Skeletal muscle satellite cell (primary cell): ENCODE measurements around the gene MAGEA8.
"Not testable (repeated sequence)": the region's sequence is repeated elsewhere in the genome, so short reads cannot be mapped to it uniquely, and the experiment has no call there.

Experiments used
- H3K27me3 ChIP-seq: 2 replicates; pipeline ENCODE4 v1.7.0; 2013; ENCODE audit warnings: low read length; ENCODE audit not compliant: control insufficient read depth, insufficient read depth
- H3K36me3 ChIP-seq: 2 replicates; pipeline ENCODE4 v1.7.0; 2013; ENCODE audit warnings: mild to moderate bottlenecking, control low read depth, low read length; ENCODE audit not compliant: insufficient read depth
- H3K4me1 ChIP-seq: 2 replicates; pipeline ENCODE4 v1.7.0; 2013; ENCODE audit warnings: low read length; ENCODE audit not compliant: control insufficient read depth, insufficient read depth
- H3K4me2 ChIP-seq: 2 replicates; pipeline ENCODE4 v1.7.0; 2013; ENCODE audit warnings: mild to moderate bottlenecking, low read length
- H3K4me3 ChIP-seq: 2 replicates; pipeline ENCODE4 v1.7.0; 2013; ENCODE audit warnings: low read length
- H3K9ac ChIP-seq: 2 replicates; pipeline ENCODE4 v1.7.0; 2013; ENCODE audit warnings: mild to moderate bottlenecking, low read depth, low read length, moderate library complexity
- H3K9me3 ChIP-seq: replicated peaks from 2 replicates; pipeline ENCODE4 v1.7.0; 2013; ENCODE audit warnings: mild to moderate bottlenecking, control low read depth, low read length

MAGEA8 gene

DNA sequence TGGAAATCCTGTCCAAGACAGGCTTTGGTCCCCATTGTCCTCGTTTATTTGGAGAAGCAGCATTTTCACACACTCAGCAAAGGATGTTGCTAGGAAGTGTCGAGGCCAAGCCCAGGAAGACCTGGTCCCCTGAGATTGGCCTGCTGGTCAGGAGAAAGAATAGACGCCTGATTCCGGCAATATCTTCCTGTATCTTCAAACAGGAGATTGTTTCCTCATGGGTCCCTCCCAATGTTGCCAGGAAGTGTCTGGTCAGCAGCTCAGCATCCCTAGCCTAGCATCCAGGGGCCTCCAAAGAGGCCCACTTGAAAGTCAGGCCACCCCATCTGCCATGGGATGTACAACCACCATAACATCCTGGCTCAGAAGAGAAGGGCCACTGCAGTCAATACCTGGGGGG is 50.4 kb downstream of the MAGEA8 start:
- not testable (repeated sequence) for H3K27me3 ChIP-seq, H3K4me2 ChIP-seq, H3K36me3 ChIP-seq, H3K4me3 ChIP-seq, H3K4me1 ChIP-seq, H3K9me3 ChIP-seq, H3K9ac ChIP-seq

DNA sequence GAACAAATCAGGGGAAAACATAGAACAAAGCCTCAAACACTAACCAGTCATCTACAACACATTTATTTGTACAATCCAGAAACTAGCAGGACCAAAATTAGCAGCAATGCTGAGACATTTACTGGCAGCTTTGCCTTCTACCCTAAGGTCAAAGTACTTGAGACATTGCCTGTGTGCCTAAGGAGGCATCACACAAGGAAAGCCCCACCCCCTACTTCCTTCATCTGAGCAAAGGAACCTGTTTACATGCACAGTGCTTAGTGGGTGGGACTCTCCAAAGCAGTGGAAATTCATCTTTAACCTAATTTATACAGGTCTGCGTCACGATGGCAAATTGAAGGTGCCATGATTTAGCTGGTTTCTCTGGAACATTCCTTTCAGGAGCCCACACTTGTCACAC is 51.2 kb downstream of the MAGEA8 start:
- not testable (repeated sequence) for H3K9me3 ChIP-seq, H3K4me3 ChIP-seq, H3K4me1 ChIP-seq, H3K27me3 ChIP-seq, H3K36me3 ChIP-seq, H3K4me2 ChIP-seq, H3K9ac ChIP-seq

DNA sequence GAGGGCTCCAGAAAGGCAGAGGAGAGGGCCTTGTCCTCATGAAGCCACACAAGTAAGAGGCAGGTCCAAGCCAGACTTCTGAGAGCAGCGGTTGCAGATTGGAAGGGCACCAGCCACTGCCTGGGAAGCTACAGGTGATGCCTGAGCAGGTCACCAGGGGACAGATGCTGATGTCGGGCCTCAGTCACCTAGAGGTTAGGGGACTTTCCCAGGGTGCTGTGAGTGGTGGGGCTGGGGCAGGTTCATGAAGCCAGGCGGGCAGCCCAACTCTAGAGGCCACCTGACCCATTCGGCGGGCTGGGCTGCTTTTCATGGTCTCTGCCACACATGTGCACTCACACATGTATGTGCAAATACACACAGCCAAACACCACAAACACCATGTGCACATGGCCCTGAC is 52.0 kb downstream of the MAGEA8 start:
- not testable (repeated sequence) for H3K36me3 ChIP-seq

DNA sequence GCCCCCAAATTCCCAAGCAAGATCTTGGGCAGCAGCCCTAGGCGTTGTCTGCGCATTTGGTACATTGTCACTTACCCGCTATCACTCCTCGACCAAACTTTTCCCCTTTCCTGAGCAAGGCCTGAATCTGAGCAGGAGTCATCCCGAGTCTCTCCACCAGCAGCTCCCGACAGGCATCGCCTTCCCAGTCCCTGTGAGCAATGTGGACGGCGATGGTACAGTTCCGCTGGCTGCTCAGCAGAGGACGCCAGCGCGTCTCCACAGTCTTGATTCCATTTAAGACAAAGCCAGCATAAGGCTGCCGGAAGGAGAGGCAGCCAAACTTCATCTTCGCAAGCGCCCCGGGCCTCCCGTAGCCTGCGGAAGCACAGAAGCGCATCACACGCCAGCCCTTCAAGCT is 52.6 kb downstream of the MAGEA8 start:
- not testable (repeated sequence) for H3K9ac ChIP-seq, H3K9me3 ChIP-seq, H3K27me3 ChIP-seq, H3K36me3 ChIP-seq, H3K4me1 ChIP-seq, H3K4me3 ChIP-seq, H3K4me2 ChIP-seq

More for the DNA sequence above, 52.0 kb downstream of the MAGEA8 start:
- not testable (repeated sequence) for H3K4me3 ChIP-seq, H3K9ac ChIP-seq, H3K4me1 ChIP-seq, H3K9me3 ChIP-seq, H3K4me2 ChIP-seq, H3K27me3 ChIP-seq
